HepG2 (cell line): ENCODE measurements around the gene ZSWIM6. TPM values are rescaled to one million over a fixed set of nuclear protein-coding genes. Genes with fewer than 3 reads are reported as not detected.
A peak's percentile ranks its signal among the peaks of the same experiment; 100 is the strongest.

ENCODE experiments used
- ATAC-seq: fragments of 200-7000 bp; cut with Tn5 transposase; 3 replicates; pipeline ENCODE4 v1.9.1; 2020; ENCODE audit warnings: mild to moderate bottlenecking, moderate library complexity
- BruUV-seq: library from RNA; stranded (reverse); fragments of 400-500 nt; replicated peaks from 2 replicates; lab custom pipeline; 2021; lab: Mats Ljungman, UMichigan
- CTCF ChIA-PET: fragments of 300-600 bp; formaldehyde crosslinking; extraction: SDS; loops from one replicate; lab custom pipeline; 2021; ENCODE audit warnings: low total read pairs, inconsistent platforms, low intra/inter-chr PET ratio; lab: Yijun Ruan, JAX
- POLR2A ChIA-PET: fragments of 350-600 bp; sonication (Branson Sonifier 250); formaldehyde crosslinking; loops from one replicate; lab custom pipeline; 2020; ENCODE audit warnings: antibody characterized with exemption, inconsistent platforms; lab: Yijun Ruan, JAX
- DNase-seq: peaks from one replicate; pipeline ENCODE4 v3.0.0-alpha.2; 2015; ENCODE audit warnings: low spot score
- FAIRE-seq: peaks from 3 replicates; lab custom pipeline; 2011; peaks lifted over from hg19 to GRCh38; lab: Jason Lieb, UNC
- H2AFZ ChIP-seq: one replicate; pipeline ENCODE4 v1.6.1; 2011; ENCODE audit warnings: low read length, inconsistent platforms
- H3K27ac ChIP-seq: fragments of 300-600 bp; 3 replicates; pipeline ENCODE4 v1.8.0; 2011; ENCODE audit warnings: mixed run types, mild to moderate bottlenecking, mixed read lengths, low read length, inconsistent platforms; ENCODE audit not compliant: insufficient read depth; ENCODE audit errors: extremely low read length
- H3K27me3 ChIP-seq, 2 experiments: fragments of 200-600 bp in 1 of 2; 2 replicates in 1 of 2; 3 replicates in 1 of 2; pipeline versions ENCODE4 v1.6.0 to v1.8.0; 2011; ENCODE audit warnings: low read length in 2 of 2, mild to moderate bottlenecking in 2 of 2, moderate library complexity in 2 of 2, inconsistent platforms in 1 of 2; ENCODE audit not compliant: insufficient read depth in 2 of 2, control insufficient read depth in 1 of 2
- H3K36me3 ChIP-seq, 2 experiments: fragments of 200-600 bp in 1 of 2; replicated peaks in 1 of 2; 2 replicates in 1 of 2; 3 replicates in 1 of 2; pipeline versions ENCODE4 v1.5.1 to v1.8.0; 2011; ENCODE audit warnings: low read length in 2 of 2, inconsistent platforms in 1 of 2; ENCODE audit not compliant: insufficient read depth in 2 of 2, control insufficient read depth in 1 of 2
- H3K4me1 ChIP-seq: 2 replicates; pipeline ENCODE4 v1.5.1; 2012; ENCODE audit warnings: low read length, inconsistent platforms; ENCODE audit not compliant: insufficient read depth
- H3K4me2 ChIP-seq: 2 replicates; pipeline ENCODE4 v1.6.0; 2011; ENCODE audit warnings: low read depth, low read length, inconsistent platforms
- H3K4me3 ChIP-seq, 3 experiments: fragments of 200-600 bp in 1 of 3; sonication (generic), shearing (Covaris generic) in 1 of 3; replicated peaks in 1 of 3; 2 replicates each; pipeline ENCODE4 v1.5.1; 2011 to 2016; ENCODE audit warnings: low read length in 3 of 3, inconsistent platforms in 2 of 3, low read depth in 2 of 3, mild to moderate bottlenecking in 2 of 3, control low read depth in 1 of 3, mixed read lengths in 1 of 3; ENCODE audit not compliant: insufficient read depth in 1 of 3
- H3K79me2 ChIP-seq: one replicate; pipeline ENCODE4 v1.6.1; 2011; ENCODE audit warnings: low read length, inconsistent platforms; ENCODE audit not compliant: insufficient read depth
- H3K9ac ChIP-seq: 2 replicates; pipeline ENCODE4 v1.6.0; 2011; ENCODE audit warnings: mild to moderate bottlenecking, low read depth, low read length, inconsistent platforms; ENCODE audit not compliant: insufficient read depth
- H3K9me3 ChIP-seq: 2 replicates; pipeline ENCODE4 v1.5.1; 2012; ENCODE audit warnings: mild to moderate bottlenecking, low read length
- H4K20me1 ChIP-seq: 2 replicates; pipeline ENCODE4 v1.6.0; 2011; ENCODE audit warnings: inconsistent platforms, mild to moderate bottlenecking, low read length, moderate library complexity; ENCODE audit not compliant: insufficient read depth
- ARID2 ChIP-seq: sonication (generic); formaldehyde crosslinking; IDR thresholded peaks from 2 replicates; pipeline ENCODE4 v1.8.1; 2022; ENCODE audit warnings: mild to moderate bottlenecking, missing genetic modification reagents, borderline replicate concordance
- DNMT3B ChIP-seq: conservative IDR thresholded peaks from 2 replicates; pipeline ENCODE4 v1.6.1; 2016; ENCODE audit warnings: missing biosample characterization, control low read depth
- HDAC2 ChIP-seq: sonication (generic); formaldehyde crosslinking; IDR thresholded peaks from 2 replicates; pipeline ENCODE4 v1.4.0; 2020; ENCODE audit warnings: missing genetic modification reagents
- ZNF124 ChIP-seq: sonication (generic); formaldehyde crosslinking; IDR thresholded peaks from 2 replicates; pipeline ENCODE4 v1.4.0; 2020; ENCODE audit warnings: missing genetic modification reagents
- WGBS: methylation state at CpG from one replicate; pipeline ENCODE4 v1.1.6; 2017; ENCODE audit warnings: low lambda C conversion rate; 5-methylcytosine and 5-hydroxymethylcytosine counted together
- in situ Hi-C: cut with HindIII; loops from 2 replicates; pipeline ENCODE4 v1.10.0; 2017; ENCODE audit warnings: low pct_unique_long_range_greater_than_20kb; ENCODE audit not compliant: extremely low pct_ligation_motif_present
- intact Hi-C: fragments of 100-400 bp; cut with micrococcal nuclease; formaldehyde crosslinking; loops from one replicate; pipeline ENCODE4 v1.10.0; 2022; ENCODE audit not compliant: unreplicated experiment
- polyA plus RNA-seq, 8 experiments: library from polyadenylated mRNA; depleted of rRNA in 3 of 8; stranded (reverse) in 7 of 8; unstranded in 1 of 8; fragments of >200 nt; fragmentation: Illumina TruSeq in 4 of 8; extraction: Trizol in 4 of 8; gene quantifications; 2 replicates each; pipeline versions ENCODE4 v1.2.1 to v1.2.3, GENCODE V29; 2011 to 2016; ENCODE audit warnings: low read depth in 4 of 8, missing spikeins in 1 of 8, mixed read lengths in 1 of 8; ENCODE audit not compliant: insufficient read depth in 1 of 8
- total RNA-seq, 5 experiments: library from RNA; depleted of rRNA; stranded (reverse); fragments of >200 nt; fragmentation: Illumina TruSeq; extraction: Trizol; gene quantifications; 2 replicates each; pipeline ENCODE4 v1.2.3, GENCODE V29; 2016; ENCODE audit warnings: low read depth in 1 of 5
- TF ChIP-seq, protein P1 (sequence below): sonication (generic); formaldehyde crosslinking; IDR thresholded peaks from 2 replicates; pipeline ENCODE4 v1.4.0; 2020; ENCODE audit warnings: mild to moderate bottlenecking, missing genetic modification reagents
- TF ChIP-seq, protein P2 (sequence below), 2 experiments: sonication (generic) in 1 of 2; formaldehyde crosslinking in 1 of 2; IDR thresholded peaks; 2 replicates each; pipeline versions ENCODE4 v1.4.0 to v1.6.1; 2018 to 2020; ENCODE audit warnings: missing genetic modification reagents in 2 of 2, borderline replicate concordance in 1 of 2, low read depth in 1 of 2, mild to moderate bottlenecking in 1 of 2, missing biosample characterization in 1 of 2
- TF ChIP-seq, protein P3 (sequence below): sonication (generic); formaldehyde crosslinking; IDR thresholded peaks from 2 replicates; pipeline ENCODE4 v1.5.0; 2020; ENCODE audit warnings: mild to moderate bottlenecking, missing genetic modification reagents, borderline replicate concordance
- TF ChIP-seq, protein P4 (sequence below): sonication (generic); formaldehyde crosslinking; IDR thresholded peaks from 2 replicates; pipeline ENCODE4 v1.4.0; 2020; ENCODE audit warnings: missing genetic modification reagents

ZSWIM6 gene
- total and polyA plus RNA-seq, 2 of the 13 experiments (the other 11 are each of a cell fraction or from before 2014, with no cell fraction given): 0.82 to 1.9 TPM

DNA sequence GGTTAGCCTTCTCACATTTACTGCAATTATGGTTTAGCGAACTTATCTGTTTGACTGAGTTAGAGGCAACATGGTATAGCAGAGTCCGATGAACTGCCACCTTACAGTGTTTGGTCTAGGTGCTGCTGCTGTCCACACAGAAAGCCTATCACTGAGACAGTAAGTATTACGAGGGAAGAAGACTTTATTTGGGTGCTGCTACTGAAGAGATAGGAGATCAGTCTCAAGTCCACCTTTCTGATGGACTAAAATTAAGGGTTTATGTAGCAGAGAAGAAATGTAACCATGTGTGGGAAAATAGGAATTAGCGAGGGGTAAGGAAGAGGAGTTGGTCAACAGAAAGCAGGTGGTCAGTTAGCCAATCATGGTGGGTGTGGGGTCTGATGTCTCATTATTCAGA is 109.7 kb downstream of the ZSWIM6 start:
- Histone ChIP-seq H3K27me3 (no peaks in the 10 kb centered on the region), H3K4me3 (no peak overlapping the region), H2AFZ (no peak overlapping the region), H3K9ac (no peak overlapping the region), H3K4me1 (no peaks in the 10 kb centered on the region), H3K79me2 (no peaks in the 10 kb centered on the region), H3K9me3 (peaks cover 22% of the 10 kb centered on the region), H3K36me3 (no peaks in the 10 kb centered on the region), H4K20me1 (no peaks in the 10 kb centered on the region), H3K4me2 (no peak overlapping the region), H3K27ac (no peak overlapping the region)
- WGBS: 56% methylated on average over 4 of the region's 4 CpGs
- in situ Hi-C loops: no loop called here
- no TSS peak for BruUV-seq
- intact Hi-C loops: no loop called here
- POLR2A ChIA-PET: no interaction called here
- DNase-seq (no peak), ATAC-seq (no peak), FAIRE-seq (no peak)
- TF ChIP-seq DNMT3B (CRISPR knock-in tag): no peak
- peak; percentile 96 for TF ChIP-seq ZNF124 (CRISPR knock-in tag)
- CTCF ChIA-PET: no interaction called here

DNA sequence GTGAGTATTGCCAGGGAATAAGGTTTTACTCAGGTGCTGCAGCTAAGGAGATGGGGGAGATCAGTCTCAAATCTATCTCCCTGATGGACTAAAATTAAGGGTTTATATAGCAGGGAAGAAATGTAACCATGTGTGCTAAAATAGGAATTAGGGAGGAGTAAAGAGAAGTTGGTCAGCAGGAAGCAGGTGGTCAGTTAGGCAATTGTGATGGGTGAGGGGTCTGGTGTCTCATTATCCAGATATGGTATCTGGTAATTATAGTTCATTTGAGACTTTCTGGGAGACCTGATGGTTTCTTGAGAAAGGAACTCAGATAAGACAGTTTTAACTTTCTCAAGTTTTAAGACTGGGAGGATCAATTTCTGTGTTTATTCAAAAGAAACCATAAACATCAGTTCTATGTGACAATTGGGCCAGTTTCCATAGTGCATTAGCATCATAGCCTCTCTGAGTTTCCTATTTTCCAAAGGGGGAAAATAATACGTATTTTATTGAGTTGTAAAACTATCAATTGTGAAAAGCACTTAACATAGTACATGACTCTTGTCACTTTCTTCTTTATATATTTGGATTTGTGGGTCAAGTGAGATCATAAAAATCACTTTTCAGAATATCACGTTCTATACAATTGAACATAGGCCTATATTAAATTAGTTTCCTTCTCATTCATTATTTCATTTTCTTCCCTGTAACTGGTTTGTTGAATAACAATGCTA is 115.9 kb downstream of the ZSWIM6 start:
- BruUV-seq: no TSS peak
- Histone ChIP-seq H3K9ac (no peak overlapping the region), H2AFZ (no peak overlapping the region), H3K4me1 (no peaks in the 10 kb centered on the region), H3K27me3 (no peaks in the 10 kb centered on the region; a peak in 1 of 5 replicates), H3K4me2 (no peak overlapping the region), H3K79me2 (no peaks in the 10 kb centered on the region), H3K27ac (no peak overlapping the region), H3K4me3 (no peak overlapping the region), H4K20me1 (no peaks in the 10 kb centered on the region), H3K9me3 (peaks cover 5% of the 10 kb centered on the region; the same call in 1 of the 2 replicates), H3K36me3 (no peaks in the 10 kb centered on the region)
- FAIRE-seq: no peak
- no peak for DNase-seq
- CTCF ChIA-PET: no interaction called here
- 56% methylated on average over 2 of the region's 2 CpGs for WGBS
- no peak for ATAC-seq
- in situ Hi-C loops: no loop called here
- POLR2A ChIA-PET: no interaction called here
- intact Hi-C loops: no loop called here
- no peak for TF ChIP-seq HDAC2 (CRISPR knock-in tag)
- TF ChIP-seq, protein P1, sequence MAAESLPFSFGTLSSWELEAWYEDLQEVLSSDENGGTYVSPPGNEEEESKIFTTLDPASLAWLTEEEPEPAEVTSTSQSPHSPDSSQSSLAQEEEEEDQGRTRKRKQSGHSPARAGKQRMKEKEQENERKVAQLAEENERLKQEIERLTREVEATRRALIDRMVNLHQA: no peak
- TF ChIP-seq, protein P2, sequence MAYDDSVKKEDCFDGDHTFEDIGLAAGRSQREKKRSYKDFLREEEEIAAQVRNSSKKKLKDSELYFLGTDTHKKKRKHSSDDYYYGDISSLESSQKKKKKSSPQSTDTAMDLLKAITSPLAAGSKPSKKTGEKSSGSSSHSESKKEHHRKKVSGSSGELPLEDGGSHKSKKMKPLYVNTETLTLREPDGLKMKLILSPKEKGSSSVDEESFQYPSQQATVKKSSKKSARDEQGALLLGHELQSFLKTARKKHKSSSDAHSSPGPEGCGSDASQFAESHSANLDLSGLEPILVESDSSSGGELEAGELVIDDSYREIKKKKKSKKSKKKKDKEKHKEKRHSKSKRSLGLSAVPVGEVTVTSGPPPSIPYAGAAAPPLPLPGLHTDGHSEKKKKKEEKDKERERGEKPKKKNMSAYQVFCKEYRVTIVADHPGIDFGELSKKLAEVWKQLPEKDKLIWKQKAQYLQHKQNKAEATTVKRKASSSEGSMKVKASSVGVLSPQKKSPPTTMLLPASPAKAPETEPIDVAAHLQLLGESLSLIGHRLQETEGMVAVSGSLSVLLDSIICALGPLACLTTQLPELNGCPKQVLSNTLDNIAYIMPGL (CRISPR knock-in tag; IDR thresholded peaks at IDR 0.05; ENCODE audit: borderline replicate concordance in 1 of 2, low read depth in 1 of 2): no peak
- TF ChIP-seq ARID2 (CRISPR knock-in tag): no peak
- TF ChIP-seq, protein P3, sequence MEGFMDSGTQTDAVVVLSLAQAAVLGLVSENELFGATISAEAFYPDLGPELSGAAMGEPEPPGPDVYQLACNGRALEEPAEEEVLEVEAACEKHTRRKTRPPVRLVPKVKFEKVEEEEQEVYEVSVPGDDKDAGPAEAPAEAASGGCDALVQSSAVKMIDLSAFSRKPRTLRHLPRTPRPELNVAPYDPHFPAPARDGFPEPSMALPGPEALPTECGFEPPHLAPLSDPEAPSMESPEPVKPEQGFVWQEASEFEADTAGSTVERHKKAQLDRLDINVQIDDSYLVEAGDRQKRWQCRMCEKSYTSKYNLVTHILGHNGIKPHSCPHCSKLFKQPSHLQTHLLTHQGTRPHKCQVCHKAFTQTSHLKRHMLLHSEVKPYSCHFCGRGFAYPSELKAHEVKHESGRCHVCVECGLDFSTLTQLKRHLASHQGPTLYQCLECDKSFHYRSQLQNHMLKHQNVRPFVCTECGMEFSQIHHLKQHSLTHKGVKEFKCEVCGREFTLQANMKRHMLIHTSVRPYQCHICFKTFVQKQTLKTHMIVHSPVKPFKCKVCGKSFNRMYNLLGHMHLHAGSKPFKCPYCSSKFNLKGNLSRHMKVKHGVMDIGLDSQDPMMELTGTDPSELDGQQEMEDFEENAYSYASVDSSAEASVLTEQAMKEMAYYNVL (CRISPR knock-in tag): no peak
- TF ChIP-seq, protein P4, sequence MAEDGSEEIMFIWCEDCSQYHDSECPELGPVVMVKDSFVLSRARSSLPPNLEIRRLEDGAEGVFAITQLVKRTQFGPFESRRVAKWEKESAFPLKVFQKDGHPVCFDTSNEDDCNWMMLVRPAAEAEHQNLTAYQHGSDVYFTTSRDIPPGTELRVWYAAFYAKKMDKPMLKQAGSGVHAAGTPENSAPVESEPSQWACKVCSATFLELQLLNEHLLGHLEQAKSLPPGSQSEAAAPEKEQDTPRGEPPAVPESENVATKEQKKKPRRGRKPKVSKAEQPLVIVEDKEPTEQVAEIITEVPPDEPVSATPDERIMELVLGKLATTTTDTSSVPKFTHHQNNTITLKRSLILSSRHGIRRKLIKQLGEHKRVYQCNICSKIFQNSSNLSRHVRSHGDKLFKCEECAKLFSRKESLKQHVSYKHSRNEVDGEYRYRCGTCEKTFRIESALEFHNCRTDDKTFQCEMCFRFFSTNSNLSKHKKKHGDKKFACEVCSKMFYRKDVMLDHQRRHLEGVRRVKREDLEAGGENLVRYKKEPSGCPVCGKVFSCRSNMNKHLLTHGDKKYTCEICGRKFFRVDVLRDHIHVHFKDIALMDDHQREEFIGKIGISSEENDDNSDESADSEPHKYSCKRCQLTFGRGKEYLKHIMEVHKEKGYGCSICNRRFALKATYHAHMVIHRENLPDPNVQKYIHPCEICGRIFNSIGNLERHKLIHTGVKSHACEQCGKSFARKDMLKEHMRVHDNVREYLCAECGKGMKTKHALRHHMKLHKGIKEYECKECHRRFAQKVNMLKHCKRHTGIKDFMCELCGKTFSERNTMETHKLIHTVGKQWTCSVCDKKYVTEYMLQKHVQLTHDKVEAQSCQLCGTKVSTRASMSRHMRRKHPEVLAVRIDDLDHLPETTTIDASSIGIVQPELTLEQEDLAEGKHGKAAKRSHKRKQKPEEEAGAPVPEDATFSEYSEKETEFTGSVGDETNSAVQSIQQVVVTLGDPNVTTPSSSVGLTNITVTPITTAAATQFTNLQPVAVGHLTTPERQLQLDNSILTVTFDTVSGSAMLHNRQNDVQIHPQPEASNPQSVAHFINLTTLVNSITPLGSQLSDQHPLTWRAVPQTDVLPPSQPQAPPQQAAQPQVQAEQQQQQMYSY (CRISPR knock-in tag): no peak
